K562 (cell line): Measurements from ENCODE around the gene IGLON5. TPM values are rescaled to one million over a fixed set of nuclear protein-coding genes. Genes with fewer than 3 reads are reported as not detected.

Experiments used
- CTCFL ChIP-seq: IDR thresholded peaks from 2 replicates; pipeline ENCODE4 v1.6.1; 2011; ENCODE audit warnings: borderline replicate concordance, low read depth, mild to moderate bottlenecking, moderate library complexity, low read length; ENCODE audit not compliant: insufficient read depth, poor library complexity, severe bottlenecking
- DEAF1 ChIP-seq: fragments of 450-650 bp; formaldehyde crosslinking; IDR thresholded peaks from 2 replicates; pipeline ENCODE4 v1.4.0; 2020; ENCODE audit warnings: mild to moderate bottlenecking, moderate library complexity
- KDM5B ChIP-seq: fragments of 200-600 bp; sonication (generic); IDR thresholded peaks from 2 replicates; pipeline ENCODE4 v1.6.1; 2012; ENCODE audit warnings: low read depth, mild to moderate bottlenecking, moderate library complexity, low read length, control low read depth, inconsistent platforms; ENCODE audit not compliant: insufficient replicate concordance
- MEIS2 ChIP-seq: fragments of 450-650 bp; IDR thresholded peaks from 2 replicates; pipeline ENCODE4 v1.6.1; 2014; ENCODE audit warnings: mild to moderate bottlenecking; ENCODE audit not compliant: partially characterized antibody
- NELFE ChIP-seq: IDR thresholded peaks from 2 replicates; pipeline ENCODE4 v1.6.1; 2011; ENCODE audit warnings: mild to moderate bottlenecking; ENCODE audit not compliant: insufficient read depth, insufficient read length
- POLR2B ChIP-seq: fragments of 450-650 bp; IDR thresholded peaks from 2 replicates; pipeline ENCODE4 v1.6.1; 2018; ENCODE audit warnings: low read depth; ENCODE audit not compliant: partially characterized antibody
- YBX1 ChIP-seq: fragments of 450-650 bp; IDR thresholded peaks from 2 replicates; pipeline ENCODE4 v1.7.1; 2016; ENCODE audit warnings: mild to moderate bottlenecking
- ZBTB33 ChIP-seq: sonication (generic); formaldehyde crosslinking; IDR thresholded peaks from 2 replicates; pipeline ENCODE4 v1.8.1; 2023; ENCODE audit warnings: mild to moderate bottlenecking, missing genetic modification reagents
- ZEB2 ChIP-seq: fragments of 450-650 bp; IDR thresholded peaks from 2 replicates; pipeline ENCODE4 v1.6.1; 2016
- ZNF318 ChIP-seq, 2 experiments: fragments of 450-650 bp; IDR thresholded peaks; 2 replicates each; pipeline ENCODE4 v1.6.1; 2016; ENCODE audit warnings: mild to moderate bottlenecking in 2 of 2, borderline replicate concordance in 1 of 2, low read depth in 1 of 2, moderate library complexity in 1 of 2
- polyA plus RNA-seq, 8 experiments: library from polyadenylated mRNA; depleted of rRNA in 4 of 8; stranded (reverse) in 5 of 8; unstranded in 3 of 8; fragments of >200 nt; fragmentation: Nextera tagmentation in 2 of 8; fragmentation: Illumina TruSeq in 1 of 8; extraction: Ambion mirVana in 2 of 8; extraction: Trizol in 1 of 8; gene quantifications; 2 replicates each; pipeline versions ENCODE4 v1.2.1 to v1.2.3, GENCODE V29; 2011 to 2014; ENCODE audit warnings: inconsistent platforms in 1 of 8, missing spikeins in 1 of 8
- total RNA-seq, 7 experiments: library from RNA; depleted of rRNA in 6 of 7; stranded (reverse); fragments of >200 nt in 6 of 7; fragmentation: Illumina TruSeq in 2 of 7; extraction: Trizol in 2 of 7; gene quantifications; 2 replicates each; pipeline versions ENCODE4 v1.2.1 to v1.2.3, GENCODE V29; 2011 to 2021; ENCODE audit warnings: low replicate concordance in 1 of 7

IGLON5 gene
- total and polyA plus RNA-seq, 9 of the 15 experiments (the other 6 are each of a cell fraction or from before 2014, with no cell fraction given) = 0.03 to 0.22 (median 0.14) TPM; not detected in 2

- TF ChIP-seq CTCFL (no peak), YBX1 (no peak), POLR2B (no peak), ZNF318 (IDR thresholded peaks at IDR 0.05; ENCODE audit: borderline replicate concordance in 1 of 2, low read depth in 1 of 2) (no peak), NELFE (no peak), ZEB2 (no peak), DEAF1 (CRISPR knock-in tag) (no peak), KDM5B (peak; percentile 2), MEIS2 (no peak), ZBTB33 (CRISPR knock-in tag) (peak; percentile 66; the same call in 1 of the 2 replicates)
- TF ChIP-seq, all 486 proteins: peak for 4
Observed at GRCh38 chr19:51364200-51365106, 53.0 kb downstream of the IGLON5 start (continued).
